Heart right ventricle (tissue), 16 donors: ENCODE data around the gene RASAL1. TPM values are rescaled to one million over a fixed set of nuclear protein-coding genes. Genes with fewer than 3 reads are reported as not detected.

Experiments
- ATAC-seq, 8 donors: fragments of 200-7000 bp; cut with Tn5 transposase; one replicate each; pipeline ENCODE4 v1.9.1; 2020; ENCODE audit warnings: mild to moderate bottlenecking in 8 of 8, moderate library complexity in 8 of 8, moderate number of reproducible peaks in 1 of 8
- DNase-seq, 2 donors: peaks; one replicate each; pipeline ENCODE4 v3.0.0-alpha.2; 2020
- H3K27ac ChIP-seq, 10 donors: fragments of 200-600 bp; sonication (generic) in 2 of 10; one replicate each; pipeline versions ENCODE4 v1.5.0 to v1.8.0; 2020 to 2022; ENCODE audit warnings: mild to moderate bottlenecking in 3 of 10
- H3K27me3 ChIP-seq, 7 donors: fragments of 200-600 bp; one replicate each; pipeline ENCODE4 v1.8.0; 2021 to 2022; ENCODE audit warnings: mild to moderate bottlenecking in 2 of 7
- H3K36me3 ChIP-seq, 9 donors: fragments of 200-600 bp; sonication (generic) in 1 of 9; one replicate each; pipeline versions ENCODE4 v1.5.0 to v1.8.0; 2020 to 2022; ENCODE audit warnings: mild to moderate bottlenecking in 2 of 9
- H3K4me1 ChIP-seq, 9 donors: fragments of 200-600 bp; sonication (generic) in 1 of 9; one replicate each; pipeline versions ENCODE4 v1.5.0 to v1.8.0; 2020 to 2022; ENCODE audit warnings: mild to moderate bottlenecking in 4 of 9
- H3K4me3 ChIP-seq, 10 donors: fragments of 200-600 bp; sonication (generic) in 2 of 10; one replicate each; pipeline versions ENCODE4 v1.5.0 to v1.8.0; 2020 to 2022; ENCODE audit warnings: mild to moderate bottlenecking in 7 of 10, moderate library complexity in 2 of 10
- H3K9me3 ChIP-seq, 11 donors: fragments of 200-600 bp in 10 of 11; sonication (generic) in 2 of 11; one replicate each; pipeline versions ENCODE4 v1.5.0 to v1.8.0; 2013 to 2022; ENCODE audit warnings: mild to moderate bottlenecking in 2 of 11, control low read depth in 1 of 11, moderate library complexity in 1 of 11
- WGBS, 2 donors: extraction: QIAGEN DNeasy Blood & Tissue Kit; methylation state at CpG; one replicate each; pipeline ENCODE4 v1.1.7; 2013; ENCODE audit warnings: inconsistent platforms in 1 of 2; 5-methylcytosine and 5-hydroxymethylcytosine counted together
- intact Hi-C, 10 donors: fragments of 100-400 bp; cut with DNase I; formaldehyde crosslinking; loops; one replicate each; pipeline versions ENCODE4 v1.11.1 to v1.14.2; 2022
- polyA plus RNA-seq, 2 donors: library from polyadenylated mRNA; stranded (reverse); fragments of 200-250 nt; gene quantifications; one replicate each; pipeline ENCODE4 v1.2.3, GENCODE V29; 2013
- total RNA-seq, 10 donors: library from RNA; stranded (reverse); fragmentation: NEBNext Ultra II Directional in 3 of 10; extraction: Animal tissue kit (Norgen Biotek cat#: 25700) in 3 of 10; gene quantifications; one replicate each; pipeline versions ENCODE4 v1.2.1 to v1.2.4, GENCODE V29; 2021 to 2023
- TF ChIP-seq, protein P1 (sequence below), 9 donors: fragments of 200-600 bp; sonication (generic) in 2 of 9; IDR thresholded peaks; one replicate each; pipeline versions ENCODE4 v1.5.0 to v1.8.0; 2021 to 2022; ENCODE audit warnings: antibody characterized with exemption in 9 of 9, mild to moderate bottlenecking in 5 of 9, moderate library complexity in 1 of 9
- donor health status: Arrhythmogenic right ventricular cardiomyopathy.
- donor health status: ischemic (EF 13 %, LVEDD 7.1; RV severe dilation, severe dysfunction).
- donor health status: healthy with polysubstance abuse.
- donor health status: DM: no; HTN: yes; CAD: no.
- donor health status: DM: no; HTN: no; CAD: no.
- donor health status: ischemic (EF 25% LVEDD 6.9; RV normal size, moderate dysfunction).
- donor health status: ischemic (EF 25% LVEDD 5.7; RV mildly dilated, moderate dysfunction).
- donor health status: healthy.
- donor health status: DM: yes; HTN: yes; CAD: no.
- donor health status: Ischemic cardiomyopathy.
- donor health status: ischemic (EF 35%, LVEDD 5.7; RV mildly dilated, moderate dysfunction).
- donor health status: nonischemic (EF 11% LVEDD 7.7; RV severe dilation, severe dysfunction).
- donor health status: DM: yes; HTN: yes; CAD: no.
- donor health status: PGD.
- donor health status: ischemic (EF 29% LVEDD 5.4; RV normal size, mild dysfunction).
- donor health status: nonischemic (EF 23%, LVEDD 6.1; RV moderate dilation, normal function).

Gene RASAL1
- total and polyA plus RNA-seq, 12 donors, result not detected

DNA sequence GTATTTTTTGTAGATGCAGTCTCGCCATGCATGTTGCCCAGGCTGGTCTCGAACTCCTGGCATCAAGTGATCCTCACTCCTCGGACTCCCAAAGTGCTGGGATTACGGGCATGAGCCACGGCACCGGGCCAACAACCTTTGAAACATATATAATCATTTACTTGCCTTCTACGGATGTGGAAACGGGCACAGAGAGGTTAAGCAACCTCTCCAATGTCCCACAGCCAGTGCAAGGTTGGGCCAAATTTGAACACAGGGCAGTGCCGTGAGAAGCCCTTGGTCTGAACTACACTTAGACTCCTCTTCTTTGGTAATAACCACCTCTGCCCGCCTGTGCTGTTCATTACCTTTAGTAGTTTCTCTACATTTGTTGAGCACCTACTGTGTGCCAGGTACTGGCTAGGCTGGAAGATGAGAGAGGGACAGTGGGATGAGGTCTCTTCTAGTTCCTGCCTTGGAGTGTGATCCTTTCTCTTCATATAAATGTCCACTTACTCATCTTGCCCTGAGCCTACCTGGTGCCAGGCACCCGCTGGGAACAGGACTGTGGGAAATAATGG is 47.5 kb upstream of the RASAL1 start:
- Histone ChIP-seq H3K36me3 (peaks cover 0 to 39% (median 25%) of the 10 kb centered on the region in 9 donors), H3K9me3 (no peaks in the 10 kb centered on the region), H3K27me3 (no peaks in the 10 kb centered on the region), H3K4me3 (no peak overlapping the region), H3K4me1 (peaks cover 3 to 37% (median 27%) of the 10 kb centered on the region in 9 donors), H3K27ac (no peak overlapping the region)
- ATAC-seq (no peak), DNase-seq (no peak)
- TF ChIP-seq, protein P1, sequence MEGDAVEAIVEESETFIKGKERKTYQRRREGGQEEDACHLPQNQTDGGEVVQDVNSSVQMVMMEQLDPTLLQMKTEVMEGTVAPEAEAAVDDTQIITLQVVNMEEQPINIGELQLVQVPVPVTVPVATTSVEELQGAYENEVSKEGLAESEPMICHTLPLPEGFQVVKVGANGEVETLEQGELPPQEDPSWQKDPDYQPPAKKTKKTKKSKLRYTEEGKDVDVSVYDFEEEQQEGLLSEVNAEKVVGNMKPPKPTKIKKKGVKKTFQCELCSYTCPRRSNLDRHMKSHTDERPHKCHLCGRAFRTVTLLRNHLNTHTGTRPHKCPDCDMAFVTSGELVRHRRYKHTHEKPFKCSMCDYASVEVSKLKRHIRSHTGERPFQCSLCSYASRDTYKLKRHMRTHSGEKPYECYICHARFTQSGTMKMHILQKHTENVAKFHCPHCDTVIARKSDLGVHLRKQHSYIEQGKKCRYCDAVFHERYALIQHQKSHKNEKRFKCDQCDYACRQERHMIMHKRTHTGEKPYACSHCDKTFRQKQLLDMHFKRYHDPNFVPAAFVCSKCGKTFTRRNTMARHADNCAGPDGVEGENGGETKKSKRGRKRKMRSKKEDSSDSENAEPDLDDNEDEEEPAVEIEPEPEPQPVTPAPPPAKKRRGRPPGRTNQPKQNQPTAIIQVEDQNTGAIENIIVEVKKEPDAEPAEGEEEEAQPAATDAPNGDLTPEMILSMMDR (IDR thresholded peaks at IDR 0.05), result no peak
- intact Hi-C loops, result no loop called here
- 96 to 97% methylated on average over 11 of the region's 11 CpGs for WGBS, 2 donors

DNA sequence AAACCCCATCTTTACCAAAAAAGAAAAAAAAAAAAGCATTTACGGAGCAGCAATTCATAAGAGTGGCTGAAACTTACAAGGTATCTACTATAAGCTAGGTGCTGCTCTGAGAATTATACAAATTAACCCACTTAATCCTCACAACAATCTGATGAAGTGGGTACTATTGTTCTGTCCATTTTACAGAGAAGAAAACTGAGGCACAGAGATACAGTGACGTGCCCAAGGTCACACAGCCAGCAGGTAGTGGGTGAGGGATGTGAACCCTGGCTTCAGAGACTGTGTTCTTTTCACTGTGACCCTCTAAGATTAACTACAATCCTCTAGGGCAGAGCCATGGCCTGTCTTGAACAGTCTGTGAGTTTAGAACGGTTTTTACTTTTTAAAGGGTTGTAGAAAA is 46.4 kb upstream of the RASAL1 start:
- no peaks in the 10 kb centered on the region for H3K27me3 ChIP-seq
- WGBS, 2 donors, result 90 to 91% methylated on average over 3 of the region's 3 CpGs

DNA sequence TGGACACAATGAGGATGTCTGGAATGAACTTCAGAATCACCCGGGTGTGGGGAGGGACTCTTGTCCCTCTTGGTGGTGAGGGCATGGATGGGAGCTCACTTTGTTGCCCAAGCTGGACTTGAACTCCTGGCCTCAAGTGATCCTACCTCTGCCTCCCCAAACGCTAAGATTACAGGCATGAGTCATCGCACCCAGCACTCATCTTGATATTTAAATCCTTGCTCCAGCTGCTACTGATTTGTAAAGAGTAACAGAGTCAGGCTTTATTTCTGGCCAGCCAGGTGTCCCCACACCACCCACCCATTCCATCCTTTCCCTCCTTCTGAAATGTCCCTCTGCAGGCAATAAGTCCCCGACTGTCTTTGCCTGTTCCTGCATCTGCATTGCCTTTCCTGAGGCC is 44.8 kb upstream of the RASAL1 start:
- H3K27me3 ChIP-seq, result no peaks in the 10 kb centered on the region
- intact Hi-C loops, result no loop called here
- H3K9me3 ChIP-seq, result peaks cover 0 to 12% (median 0%) of the 10 kb centered on the region in 11 donors
- DNase-seq (no peak), ATAC-seq (no peak)
- TF ChIP-seq, protein P1 (IDR thresholded peaks at IDR 0.05), result no peak
- 76 to 83% methylated on average over 4 of the region's 4 CpGs for WGBS, 2 donors
- no peak overlapping the region for H3K4me3 ChIP-seq
- H3K27ac ChIP-seq, result no peak overlapping the region
- peaks cover 3 to 59% (median 42%) of the 10 kb centered on the region in 9 donors for H3K36me3 ChIP-seq
- H3K4me1 ChIP-seq, result peaks cover 0 to 18% (median 10%) of the 10 kb centered on the region in 9 donors

More for the DNA sequence above, 46.4 kb upstream of the RASAL1 start:
- ATAC-seq (no peak), DNase-seq (no peak)
- no peak overlapping the region for H3K4me3 ChIP-seq
- TF ChIP-seq, protein P1 (IDR thresholded peaks at IDR 0.05), result no peak
- no peak overlapping the region for H3K27ac ChIP-seq
- H3K9me3 ChIP-seq, result peaks cover 0 to 9% (median 0%) of the 10 kb centered on the region in 11 donors
- intact Hi-C loops, result no loop called here
- peaks cover 3 to 30% (median 22%) of the 10 kb centered on the region in 9 donors for H3K4me1 ChIP-seq
- H3K36me3 ChIP-seq, result peaks cover 3 to 47% (median 35%) of the 10 kb centered on the region in 9 donors

DNA sequence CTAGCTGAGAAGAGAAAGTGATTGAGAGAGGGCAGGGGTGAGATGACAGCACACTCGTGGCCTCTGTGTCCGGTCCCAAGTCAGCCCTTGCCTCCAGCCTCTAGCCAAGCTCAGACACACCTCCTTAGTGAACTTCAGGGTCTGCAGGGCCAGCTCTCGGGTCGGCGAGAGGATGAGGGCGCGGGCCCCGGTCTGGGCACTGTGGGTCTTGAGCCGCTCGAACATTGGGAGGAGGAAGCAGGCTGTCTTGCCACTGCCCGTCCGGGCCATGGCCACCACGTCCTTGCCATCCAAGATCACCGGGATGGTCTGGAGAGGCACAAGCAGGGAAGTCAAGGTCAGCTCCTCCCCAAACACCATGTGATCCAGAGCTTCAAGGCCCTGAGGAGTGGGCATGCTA is 43.5 kb upstream of the RASAL1 start:
- TF ChIP-seq, protein P1 (IDR thresholded peaks at IDR 0.05), result no peak
- intact Hi-C loops, result loop anchor here in 1 of 10 donors (10.0 kb wide), 1 partner anchor 184 kb away; no protein-coding TSS in a partner anchor
- DNase-seq (no peak), ATAC-seq (no peak)
- Histone ChIP-seq H3K4me1 (peaks cover 0 to 12% (median 5%) of the 10 kb centered on the region in 9 donors), H3K27ac (no peak overlapping the region), H3K9me3 (peaks cover 0 to 12% (median 0%) of the 10 kb centered on the region in 11 donors), H3K36me3 (peaks cover 3 to 73% (median 47%) of the 10 kb centered on the region in 9 donors), H3K4me3 (no peak overlapping the region), H3K27me3 (no peaks in the 10 kb centered on the region)
- WGBS, 2 donors, result 93 to 95% methylated on average over 14 of the region's 14 CpGs
